HepG2 (cell line): ENCODE data around the gene LSMEM2. TPM values are rescaled to one million over a fixed set of nuclear protein-coding genes. Genes with fewer than 3 reads are reported as not detected.
A peak's percentile ranks its signal among the peaks of the same experiment; 100 is the strongest.

Experiments used
- DR1 ChIP-seq: sonication (generic); formaldehyde crosslinking; IDR thresholded peaks from 2 replicates; pipeline ENCODE4 v1.8.0; 2021; ENCODE audit warnings: mild to moderate bottlenecking, missing genetic modification reagents, inconsistent platforms
- FOXA1 ChIP-seq, 2 experiments: fragments of 450-650 bp in 1 of 2; sonication (generic) in 1 of 2; formaldehyde crosslinking in 1 of 2; IDR thresholded peaks; 2 replicates each; pipeline versions ENCODE4 v1.4.0 to v1.6.1; 2016 to 2020; ENCODE audit warnings: missing genetic modification reagents in 1 of 2
- FOXP1 ChIP-seq, 2 experiments: fragments of 450-650 bp in 1 of 2; IDR thresholded peaks; 2 replicates each; pipeline ENCODE4 v1.6.1; 2017 to 2018; ENCODE audit warnings: antibody characterized with exemption in 1 of 2
- GATAD1 ChIP-seq: IDR thresholded peaks from 2 replicates; pipeline ENCODE4 v1.6.1; 2016; ENCODE audit warnings: missing genetic modification reagents, missing compliant biosample characterization
- HES4 ChIP-seq: sonication (generic); formaldehyde crosslinking; IDR thresholded peaks from 2 replicates; pipeline ENCODE4 v1.9.0; 2021; ENCODE audit warnings: mild to moderate bottlenecking, missing genetic modification reagents, borderline replicate concordance
- HMGA1 ChIP-seq: sonication (generic); formaldehyde crosslinking; conservative IDR thresholded peaks from 2 replicates; pipeline ENCODE4 v1.4.0; 2020; ENCODE audit warnings: missing genetic modification reagents
- PTBP1 ChIP-seq: fragments of 200-400 bp; formaldehyde crosslinking; IDR thresholded peaks from 2 replicates; pipeline ENCODE4 v1.6.1; 2018; ENCODE audit warnings: low read length, low read depth; ENCODE audit not compliant: poor library complexity, severe bottlenecking
- SP1 ChIP-seq, 2 experiments: fragments of 450-650 bp in 1 of 2; sonication (generic) in 1 of 2; formaldehyde crosslinking in 1 of 2; IDR thresholded peaks; 2 replicates each; pipeline versions ENCODE4 v1.4.0 to v1.6.1; 2016 to 2020; ENCODE audit warnings: missing genetic modification reagents in 1 of 2
- ZNF552 ChIP-seq: sonication (generic); formaldehyde crosslinking; IDR thresholded peaks from 2 replicates; pipeline ENCODE4 v1.9.0; 2022; ENCODE audit warnings: missing genetic modification reagents, mild to moderate bottlenecking, borderline replicate concordance
- ZNF883 ChIP-seq: sonication (generic); formaldehyde crosslinking; IDR thresholded peaks from 2 replicates; pipeline ENCODE4 v1.5.1; 2020; ENCODE audit warnings: mild to moderate bottlenecking, missing genetic modification reagents; ENCODE audit errors: not compliant biosample characterization
- polyA plus RNA-seq, 8 experiments: library from polyadenylated mRNA; depleted of rRNA in 3 of 8; stranded (reverse) in 7 of 8; unstranded in 1 of 8; fragments of >200 nt; fragmentation: Illumina TruSeq in 4 of 8; extraction: Trizol in 4 of 8; gene quantifications; 2 replicates each; pipeline versions ENCODE4 v1.2.1 to v1.2.3, GENCODE V29; 2011 to 2016; ENCODE audit warnings: low read depth in 4 of 8, missing spikeins in 1 of 8, mixed read lengths in 1 of 8; ENCODE audit not compliant: insufficient read depth in 1 of 8
- total RNA-seq, 5 experiments: library from RNA; depleted of rRNA; stranded (reverse); fragments of >200 nt; fragmentation: Illumina TruSeq; extraction: Trizol; gene quantifications; 2 replicates each; pipeline ENCODE4 v1.2.3, GENCODE V29; 2016; ENCODE audit warnings: low read depth in 1 of 5
- TF ChIP-seq, protein P1 (sequence below): sonication (generic); formaldehyde crosslinking; IDR thresholded peaks from 2 replicates; pipeline ENCODE4 v1.4.0; 2020; ENCODE audit warnings: mild to moderate bottlenecking, missing genetic modification reagents, borderline replicate concordance
- TF ChIP-seq, protein P2 (sequence below): sonication (generic); formaldehyde crosslinking; IDR thresholded peaks from 2 replicates; pipeline ENCODE4 v1.5.0; 2020; ENCODE audit warnings: missing genetic modification reagents
- TF ChIP-seq, protein P3 (sequence below), 2 experiments: fragments of 450-650 bp in 1 of 2; sonication (generic) in 1 of 2; formaldehyde crosslinking in 1 of 2; IDR thresholded peaks; 2 replicates each; pipeline versions ENCODE4 v1.6.1 to v1.8.0; 2016 to 2022; ENCODE audit warnings: antibody characterized with exemption in 1 of 2, mild to moderate bottlenecking in 1 of 2, missing genetic modification reagents in 1 of 2
- TF ChIP-seq, protein P4 (sequence below): sonication (generic); formaldehyde crosslinking; IDR thresholded peaks from 2 replicates; pipeline ENCODE4 v1.4.0; 2020; ENCODE audit warnings: mild to moderate bottlenecking, low read depth, missing genetic modification reagents

Gene LSMEM2
- total and polyA plus RNA-seq, 2 of the 13 experiments (the other 11 are each of a cell fraction or from before 2014, with no cell fraction given), result 0.07 to 0.41 TPM

DNA sequence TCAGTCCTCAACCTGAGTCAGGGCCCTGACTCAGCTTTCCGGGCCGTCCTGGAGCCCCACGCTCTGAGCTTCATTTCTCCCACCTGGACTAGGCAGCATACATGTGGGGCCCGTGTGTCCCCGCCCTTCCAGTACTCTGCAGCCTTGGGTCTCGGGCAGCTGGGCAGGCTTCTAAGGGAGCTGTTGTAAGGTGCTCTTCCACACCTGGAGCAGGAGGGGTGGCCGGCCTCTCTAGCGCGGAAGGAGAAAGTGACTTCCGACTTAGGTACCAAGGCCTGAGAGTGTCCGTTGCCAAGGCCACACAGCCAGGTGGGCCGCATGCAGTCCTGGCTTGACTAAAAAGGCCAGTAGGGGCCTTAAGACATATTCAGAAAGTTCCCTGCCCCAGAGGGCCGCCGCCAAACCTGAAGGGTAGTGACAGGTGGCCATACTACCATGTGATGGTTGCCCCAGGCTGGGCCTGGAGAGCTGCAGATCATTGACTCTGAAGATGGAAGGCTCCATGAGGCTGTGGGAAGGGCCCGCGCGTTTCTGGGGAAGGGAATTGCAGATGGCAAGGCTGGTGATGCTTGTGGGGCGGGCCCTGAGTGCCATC lies 19.4 kb upstream of the LSMEM2 start (continued):
- TF ChIP-seq, protein P1, sequence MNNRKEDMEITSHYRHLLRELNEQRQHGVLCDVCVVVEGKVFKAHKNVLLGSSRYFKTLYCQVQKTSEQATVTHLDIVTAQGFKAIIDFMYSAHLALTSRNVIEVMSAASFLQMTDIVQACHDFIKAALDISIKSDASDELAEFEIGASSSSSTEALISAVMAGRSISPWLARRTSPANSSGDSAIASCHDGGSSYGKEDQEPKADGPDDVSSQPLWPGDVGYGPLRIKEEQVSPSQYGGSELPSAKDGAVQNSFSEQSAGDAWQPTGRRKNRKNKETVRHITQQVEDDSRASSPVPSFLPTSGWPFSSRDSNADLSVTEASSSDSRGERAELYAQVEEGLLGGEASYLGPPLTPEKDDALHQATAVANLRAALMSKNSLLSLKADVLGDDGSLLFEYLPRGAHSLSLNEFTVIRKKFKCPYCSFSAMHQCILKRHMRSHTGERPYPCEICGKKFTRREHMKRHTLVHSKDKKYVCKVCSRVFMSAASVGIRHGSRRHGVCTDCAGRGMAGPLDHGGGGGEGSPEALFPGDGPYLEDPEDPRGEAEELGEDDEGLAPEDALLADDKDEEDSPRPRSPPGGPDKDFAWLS (CRISPR knock-in tag), result no peak
- no peak for TF ChIP-seq PTBP1
- no peak for TF ChIP-seq HMGA1 (CRISPR knock-in tag)
- no peak for TF ChIP-seq GATAD1
- no peak; the same call in 1 of the 2 replicates for TF ChIP-seq DR1
- TF ChIP-seq SP1 (IDR thresholded peaks at IDR 0.05), result no peak
- no peak for TF ChIP-seq SP1 (CRISPR knock-in tag; IDR thresholded peaks at IDR 0.05)
- TF ChIP-seq ZNF883 (CRISPR knock-in tag), result no peak
- TF ChIP-seq, protein P2, sequence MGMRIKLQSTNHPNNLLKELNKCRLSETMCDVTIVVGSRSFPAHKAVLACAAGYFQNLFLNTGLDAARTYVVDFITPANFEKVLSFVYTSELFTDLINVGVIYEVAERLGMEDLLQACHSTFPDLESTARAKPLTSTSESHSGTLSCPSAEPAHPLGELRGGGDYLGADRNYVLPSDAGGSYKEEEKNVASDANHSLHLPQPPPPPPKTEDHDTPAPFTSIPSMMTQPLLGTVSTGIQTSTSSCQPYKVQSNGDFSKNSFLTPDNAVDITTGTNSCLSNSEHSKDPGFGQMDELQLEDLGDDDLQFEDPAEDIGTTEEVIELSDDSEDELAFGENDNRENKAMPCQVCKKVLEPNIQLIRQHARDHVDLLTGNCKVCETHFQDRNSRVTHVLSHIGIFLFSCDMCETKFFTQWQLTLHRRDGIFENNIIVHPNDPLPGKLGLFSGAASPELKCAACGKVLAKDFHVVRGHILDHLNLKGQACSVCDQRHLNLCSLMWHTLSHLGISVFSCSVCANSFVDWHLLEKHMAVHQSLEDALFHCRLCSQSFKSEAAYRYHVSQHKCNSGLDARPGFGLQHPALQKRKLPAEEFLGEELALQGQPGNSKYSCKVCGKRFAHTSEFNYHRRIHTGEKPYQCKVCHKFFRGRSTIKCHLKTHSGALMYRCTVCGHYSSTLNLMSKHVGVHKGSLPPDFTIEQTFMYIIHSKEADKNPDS (CRISPR knock-in tag), result no peak
- TF ChIP-seq, protein P3, sequence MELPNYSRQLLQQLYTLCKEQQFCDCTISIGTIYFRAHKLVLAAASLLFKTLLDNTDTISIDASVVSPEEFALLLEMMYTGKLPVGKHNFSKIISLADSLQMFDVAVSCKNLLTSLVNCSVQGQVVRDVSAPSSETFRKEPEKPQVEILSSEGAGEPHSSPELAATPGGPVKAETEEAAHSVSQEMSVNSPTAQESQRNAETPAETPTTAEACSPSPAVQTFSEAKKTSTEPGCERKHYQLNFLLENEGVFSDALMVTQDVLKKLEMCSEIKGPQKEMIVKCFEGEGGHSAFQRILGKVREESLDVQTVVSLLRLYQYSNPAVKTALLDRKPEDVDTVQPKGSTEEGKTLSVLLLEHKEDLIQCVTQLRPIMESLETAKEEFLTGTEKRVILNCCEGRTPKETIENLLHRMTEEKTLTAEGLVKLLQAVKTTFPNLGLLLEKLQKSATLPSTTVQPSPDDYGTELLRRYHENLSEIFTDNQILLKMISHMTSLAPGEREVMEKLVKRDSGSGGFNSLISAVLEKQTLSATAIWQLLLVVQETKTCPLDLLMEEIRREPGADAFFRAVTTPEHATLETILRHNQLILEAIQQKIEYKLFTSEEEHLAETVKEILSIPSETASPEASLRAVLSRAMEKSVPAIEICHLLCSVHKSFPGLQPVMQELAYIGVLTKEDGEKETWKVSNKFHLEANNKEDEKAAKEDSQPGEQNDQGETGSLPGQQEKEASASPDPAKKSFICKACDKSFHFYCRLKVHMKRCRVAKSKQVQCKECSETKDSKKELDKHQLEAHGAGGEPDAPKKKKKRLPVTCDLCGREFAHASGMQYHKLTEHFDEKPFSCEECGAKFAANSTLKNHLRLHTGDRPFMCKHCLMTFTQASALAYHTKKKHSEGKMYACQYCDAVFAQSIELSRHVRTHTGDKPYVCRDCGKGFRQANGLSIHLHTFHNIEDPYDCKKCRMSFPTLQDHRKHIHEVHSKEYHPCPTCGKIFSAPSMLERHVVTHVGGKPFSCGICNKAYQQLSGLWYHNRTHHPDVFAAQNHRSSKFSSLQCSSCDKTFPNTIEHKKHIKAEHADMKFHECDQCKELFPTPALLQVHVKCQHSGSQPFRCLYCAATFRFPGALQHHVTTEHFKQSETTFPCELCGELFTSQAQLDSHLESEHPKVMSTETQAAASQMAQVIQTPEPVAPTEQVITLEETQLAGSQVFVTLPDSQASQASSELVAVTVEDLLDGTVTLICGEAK (IDR thresholded peaks at IDR 0.05), result no peak
- TF ChIP-seq, protein P3 (CRISPR knock-in tag; IDR thresholded peaks at IDR 0.05), result 0 out of 2 replicates have a peak, but pooled peaks have one; percentile 16
- no peak for TF ChIP-seq HES4 (CRISPR knock-in tag)
- TF ChIP-seq ZNF552 (CRISPR knock-in tag), result 0 out of 2 replicates have a peak, but pooled peaks have one; percentile 46
- TF ChIP-seq FOXP1 (IDR thresholded peaks at IDR 0.05), result no peak
- no peak for TF ChIP-seq FOXP1 (CRISPR knock-in tag; IDR thresholded peaks at IDR 0.05)
- TF ChIP-seq FOXA1 (IDR thresholded peaks at IDR 0.05), result no peak
- no peak for TF ChIP-seq FOXA1 (CRISPR knock-in tag; IDR thresholded peaks at IDR 0.05)
- TF ChIP-seq, protein P4, sequence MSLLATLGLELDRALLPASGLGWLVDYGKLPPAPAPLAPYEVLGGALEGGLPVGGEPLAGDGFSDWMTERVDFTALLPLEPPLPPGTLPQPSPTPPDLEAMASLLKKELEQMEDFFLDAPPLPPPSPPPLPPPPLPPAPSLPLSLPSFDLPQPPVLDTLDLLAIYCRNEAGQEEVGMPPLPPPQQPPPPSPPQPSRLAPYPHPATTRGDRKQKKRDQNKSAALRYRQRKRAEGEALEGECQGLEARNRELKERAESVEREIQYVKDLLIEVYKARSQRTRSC (CRISPR knock-in tag), result no peak
